GM12878 (cell line): ENCODE data around the gene SLC6A3. TPM values are rescaled to one million over a fixed set of nuclear protein-coding genes. Genes with fewer than 3 reads are reported as not detected.

Source experiments
- ATAC-seq: fragments of 200-7000 bp; cut with Tn5 transposase; 3 replicates; pipeline ENCODE4 v1.9.1; 2020; ENCODE audit warnings: mild to moderate bottlenecking, moderate library complexity
- BruUV-seq: library from RNA; stranded (reverse); fragments of 400-500 nt; replicated peaks from 2 replicates; lab custom pipeline; 2021; lab: Mats Ljungman, UMichigan
- CTCF ChIA-PET: fragments of 300-600 bp; sonication (Branson Sonifier 250); formaldehyde crosslinking; extraction: SDS; loops from one replicate; lab custom pipeline; 2021; ENCODE audit warnings: inconsistent platforms; lab: Yijun Ruan, JAX
- POLR2A ChIA-PET: fragments of 350-600 bp; formaldehyde crosslinking; extraction: SDS; loops from one replicate; lab custom pipeline; 2021; ENCODE audit warnings: inconsistent platforms; lab: Charles Lee
- RAD21 ChIA-PET: fragments of 300-600 bp; sonication (Branson Sonifier 250); formaldehyde crosslinking; loops from one replicate; lab custom pipeline; 2023; ENCODE audit warnings: antibody characterized with exemption; ENCODE audit not compliant: unreplicated experiment; lab: Charles Lee
- SMC1A ChIA-PET: fragments of 300-600 bp; sonication (Branson Sonifier 250); formaldehyde crosslinking; loops from one replicate; lab custom pipeline; 2023; ENCODE audit not compliant: unreplicated experiment, uncharacterized antibody; lab: Charles Lee
- DNase-seq: peaks from one replicate; pipeline ENCODE4 v3.0.0-alpha.2; 2011; ENCODE audit warnings: low read depth, low spot score
- FAIRE-seq: peaks from 3 replicates; lab custom pipeline; 2011; peaks lifted over from hg19 to GRCh38; lab: Jason Lieb, UNC
- H2AFZ ChIP-seq: 2 replicates; pipeline ENCODE4 v1.6.0; 2011; ENCODE audit warnings: low read depth, low read length, control low read depth; ENCODE audit not compliant: control insufficient read depth
- H3K27ac ChIP-seq: 2 replicates; pipeline ENCODE4 v1.5.1; 2011; ENCODE audit warnings: control low read depth; ENCODE audit not compliant: control insufficient read depth, insufficient read depth
- H3K27me3 ChIP-seq, 2 experiments: replicated peaks in 1 of 2; 2 replicates each; pipeline versions ENCODE4 v1.6.0 to v1.6.1; 2011; ENCODE audit warnings: low read length in 1 of 2; ENCODE audit not compliant: control insufficient read depth in 2 of 2, insufficient read depth in 2 of 2
- H3K36me3 ChIP-seq, 2 experiments: 2 replicates each; pipeline ENCODE4 v1.5.1; 2011; ENCODE audit warnings: low read length in 1 of 2; ENCODE audit not compliant: control insufficient read depth in 2 of 2, insufficient read depth in 2 of 2
- H3K4me1 ChIP-seq: 2 replicates; pipeline ENCODE4 v1.6.1; 2011; ENCODE audit warnings: mild to moderate bottlenecking, low read length, moderate library complexity, mixed read lengths; ENCODE audit not compliant: control insufficient read depth, insufficient read depth
- H3K4me2 ChIP-seq: 2 replicates; pipeline ENCODE4 v1.6.0; 2011; ENCODE audit warnings: control low read depth; ENCODE audit not compliant: control insufficient read depth, insufficient read depth
- H3K4me3 ChIP-seq: fragments of 200-600 bp; sonication (generic); 2 replicates; pipeline ENCODE4 v1.5.1; 2016
- H3K79me2 ChIP-seq: 2 replicates; pipeline ENCODE4 v1.6.0; 2011; ENCODE audit warnings: low read length; ENCODE audit not compliant: control insufficient read depth, insufficient read depth
- H3K9ac ChIP-seq: 2 replicates; pipeline ENCODE4 v1.8.0; 2011; ENCODE audit warnings: low read length, control low read depth, mixed read lengths; ENCODE audit not compliant: control insufficient read depth, insufficient read depth
- H3K9me3 ChIP-seq: replicated peaks from 3 replicates; pipeline ENCODE4 v1.5.1; 2011; ENCODE audit warnings: mild to moderate bottlenecking, low read length; ENCODE audit not compliant: control insufficient read depth, insufficient read depth
- H4K20me1 ChIP-seq: 2 replicates; pipeline ENCODE4 v1.6.0; 2011; ENCODE audit not compliant: control insufficient read depth, insufficient read depth
- BMI1 ChIP-seq: fragments of 450-650 bp; IDR thresholded peaks from 2 replicates; pipeline ENCODE4 v1.6.1; 2016; ENCODE audit warnings: mild to moderate bottlenecking, moderate library complexity, borderline replicate concordance
- BRCA1 ChIP-seq: IDR thresholded peaks from 2 replicates; pipeline ENCODE4 v1.6.1; 2011; ENCODE audit warnings: low read depth, low read length, improper control_type of control experiment
- CEBPB ChIP-seq, 2 experiments: fragments of 150-350 bp in 1 of 2; IDR thresholded peaks; 2 replicates each; pipeline ENCODE4 v1.6.1; 2012 to 2014; ENCODE audit warnings: low read depth in 2 of 2, low read length in 2 of 2, borderline replicate concordance in 1 of 2, inconsistent platforms in 1 of 2
- HDAC6 ChIP-seq: fragments of 200-600 bp; sonication (generic); IDR thresholded peaks from one replicate; pipeline ENCODE4 v1.8.0; 2017; ENCODE audit warnings: antibody characterized with exemption; ENCODE audit not compliant: unreplicated experiment
- KDM1A ChIP-seq: fragments of 200-600 bp; sonication (generic); IDR thresholded peaks from 2 replicates; pipeline ENCODE4 v1.6.1; 2016; ENCODE audit warnings: borderline replicate concordance
- NBN ChIP-seq: fragments of 450-650 bp; IDR thresholded peaks from 2 replicates; pipeline ENCODE4 v1.6.1; 2016
- NFYA ChIP-seq: IDR thresholded peaks from 2 replicates; pipeline ENCODE4 v1.6.1; 2011; ENCODE audit warnings: low read depth, mild to moderate bottlenecking, low read length, improper control_type of control experiment, borderline replicate concordance
- NR2C1 ChIP-seq: fragments of 450-650 bp; IDR thresholded peaks from 2 replicates; pipeline ENCODE4 v1.6.1; 2017; ENCODE audit warnings: antibody characterized with exemption, mild to moderate bottlenecking, moderate library complexity
- RUNX3 ChIP-seq: IDR thresholded peaks from 2 replicates; pipeline ENCODE4 v1.6.1; 2012; ENCODE audit warnings: low read length, inconsistent platforms
- SUZ12 ChIP-seq: fragments of 200-600 bp; sonication (generic); IDR thresholded peaks from one replicate; pipeline ENCODE4 v1.6.1; 2018; ENCODE audit warnings: antibody characterized with exemption, mild to moderate bottlenecking; ENCODE audit not compliant: unreplicated experiment
- TARDBP ChIP-seq: IDR thresholded peaks from 2 replicates; pipeline ENCODE4 v1.6.1; 2016; ENCODE audit warnings: borderline replicate concordance
- YY1 ChIP-seq: IDR thresholded peaks from 2 replicates; pipeline ENCODE4 v1.6.1; 2011; ENCODE audit warnings: low read depth, mild to moderate bottlenecking, low read length
- WGBS: methylation state at CpG from one replicate; pipeline ENCODE4 v1.1.6; 2016; ENCODE audit warnings: low lambda C conversion rate; ENCODE audit not compliant: insufficient replicate concordance, insufficient coverage; ENCODE audit errors: missing lambda C conversion rate; 5-methylcytosine and 5-hydroxymethylcytosine counted together
- in situ Hi-C: fragments of 300-500 bp; cut with MboI; formaldehyde crosslinking; loops from 9 replicates; pipeline ENCODE4 v1.14.3; 2018; ENCODE audit warnings: mixed read lengths
- intact Hi-C: fragments of 100-400 bp; cut with micrococcal nuclease; formaldehyde crosslinking; loops from one replicate; pipeline ENCODE4 v1.14.2; 2022; ENCODE audit not compliant: unreplicated experiment
- polyA plus RNA-seq, 11 experiments: library from polyadenylated mRNA; depleted of rRNA in 4 of 11; unstranded in 6 of 11; stranded (reverse) in 5 of 11; fragments of >200 nt; fragmentation: Nextera tagmentation in 4 of 11; fragmentation: Illumina TruSeq in 1 of 11; extraction: Ambion mirVana in 4 of 11; extraction: Trizol in 1 of 11; gene quantifications; 1 replicate in 1 of 11; 2 replicates in 10 of 11; pipeline versions ENCODE4 v1.2.1 to v1.2.3, GENCODE V29; 2011 to 2016; ENCODE audit warnings: inconsistent platforms in 2 of 11, missing spikeins in 2 of 11, low read depth in 1 of 11
- total RNA-seq, 4 experiments: library from RNA; depleted of rRNA in 3 of 4; stranded (reverse); fragments of >200 nt in 3 of 4; fragmentation: Illumina TruSeq in 1 of 4; extraction: Trizol in 1 of 4; gene quantifications; 2 replicates each; pipeline versions ENCODE4 v1.2.1 to v1.2.3, GENCODE V29; 2013 to 2021
- TF ChIP-seq, protein P1 (sequence below): fragments of 150-350 bp; IDR thresholded peaks from 2 replicates; pipeline ENCODE4 v1.6.1; 2016; ENCODE audit warnings: low read depth, low read length

SLC6A3 gene
- total and polyA plus RNA-seq, 10 of the 15 experiments (the other 5 are each of a cell fraction or from before 2014, with no cell fraction given), result 0.01 TPM; not detected in 9

DNA sequence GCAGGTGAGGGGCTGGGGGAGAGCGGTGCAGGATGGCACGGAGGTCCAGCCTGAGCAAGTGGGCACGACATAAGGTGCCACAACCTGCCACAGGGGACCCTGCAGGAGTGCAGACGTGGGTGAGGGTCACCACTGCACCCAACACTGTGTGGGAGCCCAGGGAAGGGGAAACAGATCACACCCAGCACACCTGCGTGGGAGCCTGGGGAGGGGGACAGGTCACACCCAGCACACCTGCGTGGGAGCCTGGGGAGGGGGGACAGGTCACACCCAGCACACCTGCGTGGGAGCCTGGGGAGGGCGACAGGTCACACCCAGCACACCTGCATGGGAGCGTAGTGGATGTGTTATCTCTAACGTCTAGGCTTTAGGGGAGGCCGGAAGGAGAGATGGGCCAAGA, 53.0 kb downstream of the SLC6A3 start:
- DNase-seq (no peak), FAIRE-seq (no peak), ATAC-seq (no peak)
- RAD21 ChIA-PET, result no interaction called here
- BruUV-seq, result no TSS peak
- Histone ChIP-seq H3K9me3 (no peaks in the 10 kb centered on the region), H3K4me2 (no peak overlapping the region), H2AFZ (no peak overlapping the region), H3K9ac (no peak overlapping the region), H3K79me2 (no peaks in the 10 kb centered on the region), H4K20me1 (no peaks in the 10 kb centered on the region), H3K4me3 (no peak overlapping the region), H3K27me3 (peaks cover 0 to 6% of the 10 kb centered on the region in 2 experiments; a peak in 3 of 4 replicates), H3K27ac (no peak overlapping the region), H3K36me3 (no peaks in the 10 kb centered on the region), H3K4me1 (no peaks in the 10 kb centered on the region)
- in situ Hi-C loops, result no loop called here
- SMC1A ChIA-PET, result no interaction called here
- CTCF ChIA-PET, result no interaction called here
- intact Hi-C loops, result no loop called here
- TF ChIP-seq YY1, result no peak
- TF ChIP-seq BRCA1, result no peak
- TF ChIP-seq SUZ12, result no peak
- TF ChIP-seq, protein P1, sequence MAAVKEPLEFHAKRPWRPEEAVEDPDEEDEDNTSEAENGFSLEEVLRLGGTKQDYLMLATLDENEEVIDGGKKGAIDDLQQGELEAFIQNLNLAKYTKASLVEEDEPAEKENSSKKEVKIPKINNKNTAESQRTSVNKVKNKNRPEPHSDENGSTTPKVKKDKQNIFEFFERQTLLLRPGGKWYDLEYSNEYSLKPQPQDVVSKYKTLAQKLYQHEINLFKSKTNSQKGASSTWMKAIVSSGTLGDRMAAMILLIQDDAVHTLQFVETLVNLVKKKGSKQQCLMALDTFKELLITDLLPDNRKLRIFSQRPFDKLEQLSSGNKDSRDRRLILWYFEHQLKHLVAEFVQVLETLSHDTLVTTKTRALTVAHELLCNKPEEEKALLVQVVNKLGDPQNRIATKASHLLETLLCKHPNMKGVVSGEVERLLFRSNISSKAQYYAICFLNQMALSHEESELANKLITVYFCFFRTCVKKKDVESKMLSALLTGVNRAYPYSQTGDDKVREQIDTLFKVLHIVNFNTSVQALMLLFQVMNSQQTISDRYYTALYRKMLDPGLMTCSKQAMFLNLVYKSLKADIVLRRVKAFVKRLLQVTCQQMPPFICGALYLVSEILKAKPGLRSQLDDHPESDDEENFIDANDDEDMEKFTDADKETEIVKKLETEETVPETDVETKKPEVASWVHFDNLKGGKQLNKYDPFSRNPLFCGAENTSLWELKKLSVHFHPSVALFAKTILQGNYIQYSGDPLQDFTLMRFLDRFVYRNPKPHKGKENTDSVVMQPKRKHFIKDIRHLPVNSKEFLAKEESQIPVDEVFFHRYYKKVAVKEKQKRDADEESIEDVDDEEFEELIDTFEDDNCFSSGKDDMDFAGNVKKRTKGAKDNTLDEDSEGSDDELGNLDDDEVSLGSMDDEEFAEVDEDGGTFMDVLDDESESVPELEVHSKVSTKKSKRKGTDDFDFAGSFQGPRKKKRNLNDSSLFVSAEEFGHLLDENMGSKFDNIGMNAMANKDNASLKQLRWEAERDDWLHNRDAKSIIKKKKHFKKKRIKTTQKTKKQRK, result no peak
- no peak for TF ChIP-seq NFYA
- TF ChIP-seq NBN, result no peak
- no peak for TF ChIP-seq BMI1
- no peak for TF ChIP-seq NR2C1
- no peak for TF ChIP-seq RUNX3
- TF ChIP-seq TARDBP, result no peak
- no peak for TF ChIP-seq HDAC6
- TF ChIP-seq CEBPB (IDR thresholded peaks at IDR 0.05; ENCODE audit: borderline replicate concordance in 1 of 2, low read depth in 2 of 2, low read length in 2 of 2), result no peak
- TF ChIP-seq KDM1A, result no peak
- 24% methylated on average over 11 of the region's 11 CpGs for WGBS
- POLR2A ChIA-PET, result no interaction called here
